Measurements from ENCODE around the gene IFITM5. TPM values are rescaled to one million over a fixed set of nuclear protein-coding genes. Genes with fewer than 3 reads are reported as not detected.

Gene IFITM5
- total RNA-seq, 1 experiment from 2014 or later, result not detected

DNA sequence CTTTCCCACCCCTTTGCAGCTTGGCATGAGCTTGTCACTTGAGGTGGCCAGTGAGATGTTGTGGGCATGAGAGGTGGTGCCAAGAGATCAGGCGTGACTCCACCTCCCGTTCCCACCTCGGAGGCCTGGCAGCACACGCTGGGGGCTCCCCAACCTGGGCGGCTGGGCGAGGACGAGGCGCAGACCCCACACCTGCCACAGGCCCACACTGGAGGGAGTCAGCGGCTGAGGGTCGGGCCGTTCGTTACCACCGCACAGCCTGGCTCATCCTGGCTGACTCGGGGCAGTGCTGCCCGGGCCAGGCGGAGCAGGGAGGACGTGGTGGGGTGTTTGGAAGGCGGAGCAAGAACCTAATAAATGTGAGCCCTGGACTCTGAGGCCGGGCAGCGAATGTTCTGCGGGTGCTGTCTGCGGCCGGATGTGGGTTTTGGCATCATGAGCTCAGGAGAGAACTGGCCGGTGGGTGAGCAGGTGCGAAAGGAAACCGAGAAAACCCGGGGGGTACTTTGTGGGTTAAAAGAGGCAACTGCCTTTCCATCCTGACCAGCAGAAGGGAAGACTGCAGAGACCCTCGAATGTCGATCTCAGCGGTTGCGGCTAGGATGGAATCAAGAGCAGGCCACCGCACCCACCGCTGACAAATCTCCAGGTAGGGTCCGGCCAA, 31.5 kb upstream of the IFITM5 start:
- in situ Hi-C loops (cut with HindIII; ENCODE audit: low pct_unique_long_range_greater_than_20kb, low sequenced_read_pairs), result no loop called here
- no TSS peak for BruUV-seq (replicated peaks)
- DNase-seq (ENCODE audit: low read depth, low spot score) (no peak), ATAC-seq (no peak)
- TF ChIP-seq, protein P1, sequence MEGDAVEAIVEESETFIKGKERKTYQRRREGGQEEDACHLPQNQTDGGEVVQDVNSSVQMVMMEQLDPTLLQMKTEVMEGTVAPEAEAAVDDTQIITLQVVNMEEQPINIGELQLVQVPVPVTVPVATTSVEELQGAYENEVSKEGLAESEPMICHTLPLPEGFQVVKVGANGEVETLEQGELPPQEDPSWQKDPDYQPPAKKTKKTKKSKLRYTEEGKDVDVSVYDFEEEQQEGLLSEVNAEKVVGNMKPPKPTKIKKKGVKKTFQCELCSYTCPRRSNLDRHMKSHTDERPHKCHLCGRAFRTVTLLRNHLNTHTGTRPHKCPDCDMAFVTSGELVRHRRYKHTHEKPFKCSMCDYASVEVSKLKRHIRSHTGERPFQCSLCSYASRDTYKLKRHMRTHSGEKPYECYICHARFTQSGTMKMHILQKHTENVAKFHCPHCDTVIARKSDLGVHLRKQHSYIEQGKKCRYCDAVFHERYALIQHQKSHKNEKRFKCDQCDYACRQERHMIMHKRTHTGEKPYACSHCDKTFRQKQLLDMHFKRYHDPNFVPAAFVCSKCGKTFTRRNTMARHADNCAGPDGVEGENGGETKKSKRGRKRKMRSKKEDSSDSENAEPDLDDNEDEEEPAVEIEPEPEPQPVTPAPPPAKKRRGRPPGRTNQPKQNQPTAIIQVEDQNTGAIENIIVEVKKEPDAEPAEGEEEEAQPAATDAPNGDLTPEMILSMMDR (IDR thresholded peaks at IDR 0.05), result no peak
- TF ChIP-seq REST (IDR thresholded peaks at IDR 0.05; ENCODE audit: insufficient read depth in 1 of 2, low read depth in 2 of 2, low read length in 1 of 2), result no peak
- no peak for TF ChIP-seq TCF7L2 (IDR thresholded peaks at IDR 0.05; ENCODE audit: low read depth, low read length)
- no peak for TF ChIP-seq POLR2AphosphoS5 (IDR thresholded peaks at IDR 0.05; ENCODE audit: low read depth, low read length)
- TF ChIP-seq SIN3A (IDR thresholded peaks at IDR 0.05; ENCODE audit: borderline replicate concordance, insufficient read depth, low read depth, low read length), result no peak
- H3K4me3 ChIP-seq (ENCODE audit: low read depth in 2 of 2, low read length in 2 of 2), result no peak overlapping the region
- no peak overlapping the region for H3K27ac ChIP-seq (ENCODE audit: low read length)
- peaks cover 22% of the 10 kb centered on the region for H3K4me1 ChIP-seq (ENCODE audit: control insufficient read depth, insufficient read depth, low read length)
- no peaks in the 10 kb centered on the region for H3K27me3 ChIP-seq (ENCODE audit: control insufficient read depth, insufficient read depth, low read length)
- H3K36me3 ChIP-seq (ENCODE audit: control insufficient read depth, insufficient read depth, low read length), result no peaks in the 10 kb centered on the region
- ChIA-PET POLR2A (no interaction called here), CTCF (no interaction called here)
- intact Hi-C loops (cut with micrococcal nuclease; ENCODE audit: unreplicated experiment), result no loop called here
- no peaks in the 10 kb centered on the region for H3K9me3 ChIP-seq (ENCODE audit: control insufficient read depth, insufficient read depth, low read depth, low read length)

GRCh38 chr11:330307-330693, 31.0 kb upstream of the IFITM5 start:
- CTCF ChIA-PET, result no interaction called here
- ATAC-seq, result no peak
- intact Hi-C loops (cut with micrococcal nuclease; ENCODE audit: unreplicated experiment), result no loop called here
- POLR2A ChIA-PET, result no interaction called here
- Histone ChIP-seq H3K4me1 (ENCODE audit: control insufficient read depth, insufficient read depth, low read length) (peaks cover 22% of the 10 kb centered on the region), H3K9me3 (ENCODE audit: control insufficient read depth, insufficient read depth, low read depth, low read length) (no peaks in the 10 kb centered on the region), H3K36me3 (ENCODE audit: control insufficient read depth, insufficient read depth, low read length) (no peaks in the 10 kb centered on the region), H3K27me3 (ENCODE audit: control insufficient read depth, insufficient read depth, low read length) (no peaks in the 10 kb centered on the region), H3K4me3 (ENCODE audit: low read depth in 2 of 2, low read length in 2 of 2) (no peak overlapping the region), H3K27ac (ENCODE audit: low read length) (no peak overlapping the region)
- TF ChIP-seq SIN3A (IDR thresholded peaks at IDR 0.05; ENCODE audit: borderline replicate concordance, insufficient read depth, low read depth, low read length) (no peak), POLR2AphosphoS5 (IDR thresholded peaks at IDR 0.05; ENCODE audit: low read depth, low read length) (no peak), REST (IDR thresholded peaks at IDR 0.05; ENCODE audit: insufficient read depth in 1 of 2, low read depth in 2 of 2, low read length in 1 of 2) (no peak), TCF7L2 (IDR thresholded peaks at IDR 0.05; ENCODE audit: low read depth, low read length) (no peak)
- TF ChIP-seq, protein P1 (IDR thresholded peaks at IDR 0.05), result no peak
- DNase-seq (ENCODE audit: low read depth, low spot score), result no peak
- no TSS peak for BruUV-seq (replicated peaks)
- in situ Hi-C loops (cut with HindIII; ENCODE audit: low pct_unique_long_range_greater_than_20kb, low sequenced_read_pairs), result no loop called here
